Astrocyte of the spinal cord (primary cell): ENCODE measurements around the gene RFC2.

Experiments used
- DNase-seq: peaks from one replicate; pipeline ENCODE4 v3.0.0; 2011; ENCODE audit warnings: low read depth, low spot score
- H3K4me3 ChIP-seq: 2 replicates; pipeline ENCODE4 v1.5.1; 2011; ENCODE audit warnings: low read depth, mild to moderate bottlenecking, low read length, moderate library complexity
- in situ Hi-C: cut with HindIII; loops from 2 replicates; pipeline ENCODE4 v1.10.0; 2017; ENCODE audit warnings: low sequenced_read_pairs
- TF ChIP-seq, protein P1 (sequence below): IDR thresholded peaks from 2 replicates; pipeline ENCODE4 v1.5.1; 2012; ENCODE audit warnings: low read depth, mild to moderate bottlenecking, low read length, inconsistent platforms

The RFC2 gene

DNA sequence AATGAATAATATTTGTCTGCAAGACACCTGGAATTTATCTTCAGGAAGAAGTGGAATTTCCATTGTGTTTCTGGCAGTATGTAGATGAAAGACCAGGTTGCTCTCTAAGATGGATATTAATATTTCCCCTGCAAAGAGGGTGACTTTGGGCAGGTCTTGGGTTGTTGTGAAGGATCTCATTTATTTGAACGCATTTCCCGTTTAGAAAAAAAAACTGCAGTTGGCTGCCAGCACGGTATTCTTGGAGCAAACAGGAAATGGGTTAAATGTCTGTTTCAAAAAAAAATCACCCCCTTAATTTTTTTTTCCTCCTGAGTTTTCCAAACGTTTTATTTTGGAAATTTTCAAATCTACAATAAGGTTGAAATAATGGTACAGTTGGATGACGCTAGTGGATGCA, 68.6 kb downstream of the RFC2 start:
- in situ Hi-C loops = no loop called here
- no peak overlapping the region for H3K4me3 ChIP-seq
- TF ChIP-seq, protein P1, sequence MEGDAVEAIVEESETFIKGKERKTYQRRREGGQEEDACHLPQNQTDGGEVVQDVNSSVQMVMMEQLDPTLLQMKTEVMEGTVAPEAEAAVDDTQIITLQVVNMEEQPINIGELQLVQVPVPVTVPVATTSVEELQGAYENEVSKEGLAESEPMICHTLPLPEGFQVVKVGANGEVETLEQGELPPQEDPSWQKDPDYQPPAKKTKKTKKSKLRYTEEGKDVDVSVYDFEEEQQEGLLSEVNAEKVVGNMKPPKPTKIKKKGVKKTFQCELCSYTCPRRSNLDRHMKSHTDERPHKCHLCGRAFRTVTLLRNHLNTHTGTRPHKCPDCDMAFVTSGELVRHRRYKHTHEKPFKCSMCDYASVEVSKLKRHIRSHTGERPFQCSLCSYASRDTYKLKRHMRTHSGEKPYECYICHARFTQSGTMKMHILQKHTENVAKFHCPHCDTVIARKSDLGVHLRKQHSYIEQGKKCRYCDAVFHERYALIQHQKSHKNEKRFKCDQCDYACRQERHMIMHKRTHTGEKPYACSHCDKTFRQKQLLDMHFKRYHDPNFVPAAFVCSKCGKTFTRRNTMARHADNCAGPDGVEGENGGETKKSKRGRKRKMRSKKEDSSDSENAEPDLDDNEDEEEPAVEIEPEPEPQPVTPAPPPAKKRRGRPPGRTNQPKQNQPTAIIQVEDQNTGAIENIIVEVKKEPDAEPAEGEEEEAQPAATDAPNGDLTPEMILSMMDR = no peak
- DNase-seq = no peak

DNA sequence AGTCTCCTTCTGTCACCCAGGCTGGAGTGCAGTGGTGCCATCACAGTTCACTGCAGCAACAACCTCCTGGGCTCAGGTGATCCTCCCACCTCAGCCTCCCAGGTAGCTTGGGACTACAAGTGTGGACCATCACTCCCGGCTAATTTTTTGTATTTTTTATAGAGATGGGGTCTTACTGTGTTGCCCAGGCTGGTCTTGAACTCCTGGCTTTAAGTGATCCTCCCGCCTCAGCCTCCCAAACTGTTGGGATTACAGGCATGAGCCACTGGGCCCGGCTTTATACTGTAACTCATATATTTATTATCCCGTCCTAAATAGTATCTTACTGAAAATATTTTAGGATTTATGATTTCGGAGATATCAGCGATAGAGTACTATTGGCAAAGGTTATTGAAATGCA, 69.2 kb downstream of the RFC2 start:
- TF ChIP-seq, protein P1 = no peak
- no peak overlapping the region for H3K4me3 ChIP-seq
- DNase-seq = no peak
- in situ Hi-C loops = no loop called here

DNA sequence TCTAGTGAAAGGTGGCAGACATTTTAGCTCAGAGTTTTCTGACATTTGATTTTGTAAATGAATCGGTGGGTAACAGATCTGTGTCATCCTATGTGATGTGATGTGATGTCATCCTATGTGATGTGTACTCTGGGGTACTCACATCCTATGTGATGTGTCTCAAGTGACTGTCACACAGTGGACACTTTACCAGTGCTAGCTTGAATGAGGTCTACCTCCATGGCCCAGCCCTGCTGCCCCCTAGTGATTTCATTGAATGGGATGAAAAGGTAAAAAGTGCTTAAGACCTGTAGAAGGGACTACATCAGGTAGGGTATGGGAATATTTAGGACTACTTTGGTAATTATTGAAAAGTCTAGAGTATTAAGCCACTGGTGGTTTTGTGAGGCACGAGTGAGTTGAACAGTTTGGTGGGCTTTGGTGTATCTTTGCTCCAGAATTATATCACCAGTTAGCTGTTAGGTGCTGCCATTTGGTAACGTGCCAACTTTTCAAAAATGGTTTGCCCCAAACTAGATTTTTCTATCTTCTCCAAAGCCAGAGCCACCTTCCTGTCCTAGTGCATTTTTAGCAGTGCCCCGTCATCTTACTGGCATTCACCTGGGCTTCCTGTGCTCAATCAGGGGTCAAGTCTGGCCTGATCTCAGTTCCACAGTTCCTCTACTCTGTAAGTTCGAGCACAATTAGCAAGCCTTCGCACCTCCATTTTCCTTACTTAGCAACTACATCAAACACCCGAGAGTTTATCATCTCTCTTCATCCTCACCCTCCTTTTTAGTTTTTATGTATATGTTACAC, 70.3 kb downstream of the RFC2 start:
- in situ Hi-C loops = no loop called here
- TF ChIP-seq, protein P1 = peak; percentile 44
- no peak for DNase-seq
- no peak overlapping the region for H3K4me3 ChIP-seq

DNA sequence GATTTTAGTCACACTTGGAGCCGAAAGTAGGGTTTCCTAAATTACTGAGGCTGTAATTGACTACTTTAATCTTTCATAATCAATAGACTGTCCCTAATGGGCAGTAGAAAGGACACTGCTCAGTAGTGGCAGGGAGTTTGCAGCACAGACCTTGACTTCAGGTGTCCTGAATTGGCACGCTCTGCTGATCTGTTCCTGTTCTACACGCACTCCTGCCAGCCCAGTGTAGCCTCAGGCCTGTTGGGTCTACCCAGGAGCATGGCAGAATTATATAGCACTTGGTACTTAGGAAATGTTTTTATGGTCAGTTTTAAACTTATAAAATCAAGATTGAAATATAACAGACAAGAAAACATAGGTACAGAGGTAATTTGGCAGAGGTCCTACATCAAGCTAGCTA, 71.1 kb downstream of the RFC2 start:
- TF ChIP-seq, protein P1 = no peak
- in situ Hi-C loops = no loop called here
- no peak overlapping the region for H3K4me3 ChIP-seq
- DNase-seq = no peak

DNA sequence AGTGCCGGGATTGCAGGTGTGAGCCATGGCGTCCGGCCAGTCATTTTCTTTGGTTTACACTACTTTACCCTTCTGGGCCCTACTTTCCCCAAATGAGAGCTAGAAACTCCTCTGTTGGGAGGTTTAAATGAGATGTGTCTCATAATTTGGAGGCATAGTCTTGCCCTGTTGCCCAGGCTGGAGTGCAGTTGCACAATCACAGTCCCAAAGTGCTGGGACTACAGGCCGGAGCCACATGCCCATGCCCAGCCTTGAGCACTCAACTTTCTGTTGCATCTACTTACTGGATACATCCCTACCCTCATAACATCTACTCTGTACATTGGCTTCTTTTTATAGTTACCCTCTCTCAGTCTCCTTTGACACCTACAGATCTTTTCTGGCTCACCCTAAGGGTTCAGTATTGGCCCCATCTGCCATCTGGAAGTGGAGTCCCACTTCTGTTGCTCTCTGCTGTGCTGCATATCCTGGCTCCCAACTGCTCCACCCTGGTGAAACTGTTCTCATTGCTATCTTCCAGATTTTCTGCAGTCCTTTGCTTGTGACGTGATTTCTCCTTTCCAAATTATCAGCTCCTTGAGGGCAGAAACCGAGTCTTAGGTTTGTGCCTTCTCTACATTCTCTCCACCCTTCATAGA, 71.6 kb downstream of the RFC2 start:
- no peak overlapping the region for H3K4me3 ChIP-seq
- no peak for DNase-seq
- in situ Hi-C loops = no loop called here
- TF ChIP-seq, protein P1 = no peak

DNA sequence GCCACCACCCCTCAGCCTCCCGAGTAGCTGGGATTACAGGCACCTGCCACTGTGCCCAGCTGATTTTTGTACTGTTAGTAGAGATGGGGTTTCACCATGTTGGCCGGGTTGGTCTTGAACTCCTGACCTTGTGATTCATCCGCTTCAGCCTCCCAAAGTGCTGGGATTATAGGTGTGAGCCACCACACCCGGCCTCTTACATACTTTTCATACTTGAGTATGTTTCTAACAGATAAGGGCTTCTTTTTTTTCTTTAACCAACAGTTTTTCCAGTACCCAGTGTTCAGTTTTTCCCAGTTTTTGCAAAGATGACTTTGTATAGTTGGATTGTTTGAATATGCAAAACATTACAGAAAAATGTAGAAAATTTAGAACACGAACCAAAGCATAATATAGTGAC, 72.4 kb downstream of the RFC2 start:
- no peak for DNase-seq
- in situ Hi-C loops = no loop called here
- TF ChIP-seq, protein P1 = no peak
- H3K4me3 ChIP-seq = no peak overlapping the region
